H1 (cell line): ENCODE data around the gene RIBC2. TPM values are rescaled to one million over a fixed set of nuclear protein-coding genes. Genes with fewer than 3 reads are reported as not detected.

Experiments used
- CHD7 ChIP-seq: fragments of 300-600 bp; sonication (generic); IDR thresholded peaks from 2 replicates; pipeline ENCODE4 v1.7.1; 2012; ENCODE audit warnings: low read length, moderate library complexity, mild to moderate bottlenecking, inconsistent platforms; ENCODE audit not compliant: insufficient replicate concordance
- polyA plus RNA-seq, 7 experiments: library from polyadenylated mRNA; depleted of rRNA in 3 of 7; stranded (reverse) in 5 of 7; unstranded in 2 of 7; fragments of >200 nt in 5 of 7; fragments of 200-250 nt in 2 of 7; gene quantifications; 1 replicate in 5 of 7; 2 replicates in 1 of 7; 4 replicates in 1 of 7; pipeline versions ENCODE4 v1.2.1 to v1.2.3, GENCODE V29; 2011 to 2013; ENCODE audit warnings: missing spikeins in 2 of 7, mixed read lengths in 2 of 7
- total RNA-seq: library from RNA; stranded (reverse); fragmentation: NEBNext Ultra II Directional; extraction: Animal tissue kit (Norgen Biotek cat#: 25700); gene quantifications from 2 replicates; pipeline ENCODE4 v1.2.1, GENCODE V29; 2021

Gene RIBC2
- total and polyA plus RNA-seq, 2 of the 8 experiments (the other 6 are each of a cell fraction or from before 2014, with no cell fraction given), result 0.79 to 2.1 TPM

GRCh38 chr22:45434981-45435380 is 21.5 kb downstream of the RIBC2 start (continued):
- TF ChIP-seq CHD7, result no peak
